ENCODE measurements around the gene OR6S1. TPM values are rescaled to one million over a fixed set of nuclear protein-coding genes. Genes with fewer than 3 reads are reported as not detected.
"Not testable (repeated sequence)": the region's sequence is repeated elsewhere in the genome, so short reads cannot be mapped to it uniquely, and the experiment has no call there.

The OR6S1 gene
- total RNA-seq, 1 donor from 2014 or later, result not detected

DNA sequence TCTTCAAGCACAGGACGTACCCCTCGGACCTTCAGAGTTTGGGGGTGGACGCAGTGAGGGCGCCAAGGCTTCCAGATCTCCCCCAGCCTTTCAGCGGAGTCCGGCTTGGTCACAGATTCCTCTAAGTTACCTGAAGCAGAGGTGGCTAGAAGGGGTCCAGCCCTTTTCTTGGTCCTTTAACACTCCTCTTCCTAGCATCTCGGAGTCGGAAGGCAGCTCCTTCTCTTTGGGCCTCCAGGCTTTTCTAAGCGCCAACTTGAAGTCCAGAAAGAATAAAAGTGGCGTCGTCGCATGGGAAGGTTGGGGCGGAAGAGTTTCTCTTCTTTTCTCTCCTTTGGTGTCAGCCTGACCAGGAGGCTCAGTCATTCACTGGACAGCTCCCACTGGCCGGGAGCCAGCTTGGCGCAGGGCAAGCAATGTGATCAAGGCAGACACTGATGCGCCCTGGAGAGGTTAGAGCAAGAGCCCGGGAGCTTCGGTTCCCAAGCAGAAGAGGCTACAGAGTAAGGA is 9.6 kb downstream of the OR6S1 start:
- DNase-seq (ENCODE audit: low spot score), result no peak

DNA sequence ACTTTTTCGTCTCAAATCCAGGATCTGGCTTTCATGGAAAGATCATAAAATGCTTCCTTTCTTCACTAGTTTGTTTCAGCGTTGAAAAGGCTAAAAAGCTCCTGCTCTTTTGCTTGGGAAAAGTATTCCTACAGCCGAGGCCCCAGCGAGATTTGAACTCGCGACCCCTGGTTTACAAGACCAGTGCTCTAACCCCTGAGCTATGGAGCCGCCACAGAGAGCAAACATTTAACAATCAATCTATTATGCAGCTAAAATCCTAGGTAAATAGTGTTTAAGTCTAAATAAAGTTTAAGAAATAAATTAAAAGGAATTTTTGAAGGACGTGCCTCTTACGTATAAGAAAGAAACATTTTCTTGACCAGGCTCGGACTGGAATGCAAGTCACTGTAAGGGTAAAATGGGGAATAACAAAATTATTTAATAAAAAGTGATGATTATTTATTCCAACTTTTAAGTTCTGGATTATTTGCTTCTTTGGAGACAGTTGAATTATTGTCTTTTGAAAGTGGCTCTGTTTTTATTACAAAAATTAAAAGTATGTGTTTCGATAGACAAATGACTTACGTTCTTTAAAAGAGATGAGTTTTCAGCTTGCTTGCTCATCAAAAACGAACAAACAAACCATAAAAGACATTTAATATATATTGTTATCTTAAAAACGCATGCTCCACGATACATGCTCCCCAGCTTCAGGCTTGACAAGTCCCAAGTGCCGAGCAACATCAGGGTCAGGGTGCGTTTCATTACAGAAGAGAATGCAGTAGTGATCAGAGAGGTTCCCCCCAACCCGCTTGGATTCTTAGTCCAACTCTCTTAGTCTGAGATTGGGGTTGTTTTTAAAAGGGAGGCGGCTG is 10.2 kb downstream of the OR6S1 start:
- DNase-seq (ENCODE audit: low spot score), result no peak

DNA sequence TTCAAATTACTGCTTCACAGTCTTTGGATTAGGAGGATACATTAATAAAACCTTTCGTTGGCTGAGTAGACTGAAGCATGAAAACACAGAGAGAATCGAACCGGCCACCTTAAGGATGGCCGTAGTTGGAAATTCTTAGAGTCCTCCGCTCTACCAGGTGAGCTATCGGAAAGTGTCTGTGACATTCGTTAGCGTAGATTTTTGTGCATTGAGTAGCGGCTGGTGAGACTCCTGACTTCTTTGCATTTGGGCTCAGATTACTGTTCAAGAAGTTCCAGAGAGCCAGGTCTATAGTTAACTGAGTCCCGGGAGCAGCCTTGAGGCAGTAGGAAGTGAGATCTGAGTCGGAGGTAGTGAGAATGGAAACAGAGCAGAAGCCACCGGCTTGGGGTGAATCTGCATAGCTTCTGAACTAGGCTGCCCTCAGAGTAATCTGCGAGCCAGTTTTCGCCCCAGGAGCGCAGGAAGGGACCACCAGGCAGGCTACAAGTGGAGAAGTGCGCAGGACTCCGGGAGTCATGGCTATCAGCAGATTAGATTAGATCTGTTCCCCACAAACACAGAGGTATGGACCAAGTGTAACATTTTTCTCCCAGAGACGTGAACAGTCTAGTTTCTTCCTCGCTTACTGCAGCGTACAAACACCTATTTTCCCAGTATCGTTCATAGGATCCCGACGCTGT is 11.0 kb downstream of the OR6S1 start:
- DNase-seq (ENCODE audit: low spot score), result no peak

DNA sequence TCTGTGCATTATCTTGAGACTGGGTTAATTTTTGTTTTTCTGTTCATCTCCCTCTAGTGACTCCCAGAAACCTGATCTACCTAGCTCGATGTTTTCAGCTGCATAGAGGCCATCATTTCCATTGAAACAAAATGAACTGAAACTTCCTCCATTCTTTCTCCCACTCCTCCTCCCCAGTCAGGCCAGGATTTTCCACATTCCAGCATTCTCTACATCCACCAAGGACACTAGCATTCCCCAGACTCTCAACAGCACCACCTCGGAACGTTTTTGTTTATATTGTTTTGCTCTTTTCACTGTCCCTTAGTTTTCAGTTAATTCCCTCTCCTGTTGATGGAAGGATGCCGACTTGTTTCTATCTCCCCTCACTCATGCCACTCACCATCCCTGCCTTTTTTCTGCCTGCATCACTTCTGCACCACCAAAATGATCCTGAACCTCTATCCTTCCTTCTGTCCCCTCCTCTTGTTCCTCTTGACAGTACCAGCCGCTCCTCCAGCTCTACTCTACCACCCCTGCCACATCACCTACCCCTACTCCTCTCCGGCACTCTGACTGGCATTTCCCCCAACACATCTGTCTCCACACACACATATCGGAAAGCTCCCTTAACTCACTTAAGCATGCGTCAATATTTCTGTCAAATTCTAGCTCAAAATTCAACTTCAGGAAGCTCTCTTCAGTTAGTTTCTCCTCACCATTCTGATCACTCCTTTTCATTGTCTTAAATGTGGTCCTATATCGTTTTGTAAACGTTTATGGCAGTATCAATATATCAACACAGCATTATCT is 13.2 kb downstream of the OR6S1 start:
- DNase-seq (ENCODE audit: low spot score), result no peak

DNA sequence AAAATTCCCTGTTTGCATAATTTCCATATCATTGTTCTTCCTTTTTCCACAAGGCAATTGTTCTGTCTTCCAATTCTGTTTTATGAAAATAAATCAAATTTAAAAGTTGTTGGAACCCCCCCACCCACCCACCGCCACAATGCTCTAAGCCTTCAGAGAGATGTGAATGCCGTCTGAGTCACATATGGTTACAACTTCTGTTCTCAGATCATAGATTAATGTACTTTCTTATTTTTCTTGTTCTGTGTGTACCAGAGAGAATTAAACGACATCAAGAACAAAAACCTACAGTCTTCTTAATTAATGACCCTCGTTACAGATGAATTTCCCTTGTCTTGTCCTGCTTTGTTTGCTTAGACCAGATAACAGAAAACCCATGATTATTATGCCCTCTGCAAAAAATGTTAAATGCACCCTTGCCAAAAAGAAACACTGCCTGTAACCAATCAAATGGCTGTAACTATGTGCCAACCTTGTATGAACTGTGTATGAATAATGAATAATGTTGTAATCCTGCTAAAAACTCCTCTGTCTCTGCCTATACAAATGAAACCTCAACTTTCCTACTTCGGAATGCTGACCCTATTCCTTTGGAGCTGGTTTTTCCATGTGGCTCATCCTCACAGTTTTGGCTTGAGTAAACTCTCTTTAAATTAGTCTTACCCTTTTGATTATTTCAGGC is 14.0 kb downstream of the OR6S1 start:
- no peak for DNase-seq (ENCODE audit: low spot score)

DNA sequence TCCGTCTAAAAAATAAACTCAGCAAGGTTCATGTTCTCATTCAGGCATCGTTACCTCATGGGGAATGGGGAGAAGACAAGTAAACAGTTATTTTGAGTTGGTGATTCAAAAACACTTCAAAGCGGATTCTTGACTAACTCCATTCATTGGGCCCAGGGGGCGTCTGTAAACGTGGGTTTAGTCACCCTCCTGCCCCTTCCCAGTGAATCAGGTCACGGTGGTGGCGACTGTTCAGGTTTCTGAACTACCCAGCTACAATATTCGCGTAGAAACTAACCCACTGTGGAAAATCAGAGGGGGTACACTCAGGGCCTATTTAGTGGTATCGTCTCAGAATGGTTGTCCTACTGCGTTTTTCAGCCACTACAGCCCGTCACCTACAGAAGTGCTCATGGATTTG is 15.2 kb downstream of the OR6S1 start:
- DNase-seq (ENCODE audit: low spot score), result no peak

DNA sequence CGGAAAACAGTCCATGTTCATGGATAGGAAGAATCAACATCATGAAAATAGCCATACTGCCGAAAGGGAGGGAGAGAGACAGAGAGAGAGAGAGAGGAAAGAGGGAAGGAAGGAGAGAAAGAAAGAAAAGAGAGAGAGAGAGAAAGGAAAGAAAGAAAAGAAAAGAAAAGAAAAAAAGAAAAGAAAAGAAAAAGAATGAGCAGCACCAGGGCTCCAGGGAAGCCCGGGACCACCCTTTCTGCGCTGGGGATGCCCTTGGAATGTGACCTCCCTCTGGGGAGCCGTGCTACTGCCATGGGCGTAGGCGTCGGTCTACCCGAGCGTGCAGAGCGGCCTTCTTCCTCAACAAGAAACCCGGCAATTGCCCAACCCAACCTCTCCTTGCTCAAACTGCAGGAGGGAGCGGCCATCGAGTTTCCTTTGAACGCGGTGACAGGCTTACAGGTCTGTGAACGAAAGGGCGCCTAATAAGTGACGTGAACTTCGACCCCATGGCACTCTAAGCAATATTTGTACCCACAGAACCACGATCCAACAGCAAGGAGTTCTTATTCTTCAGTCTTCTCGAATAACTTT is 16.9 kb downstream of the OR6S1 start:
- DNase-seq (ENCODE audit: low spot score), result no peak

DNA sequence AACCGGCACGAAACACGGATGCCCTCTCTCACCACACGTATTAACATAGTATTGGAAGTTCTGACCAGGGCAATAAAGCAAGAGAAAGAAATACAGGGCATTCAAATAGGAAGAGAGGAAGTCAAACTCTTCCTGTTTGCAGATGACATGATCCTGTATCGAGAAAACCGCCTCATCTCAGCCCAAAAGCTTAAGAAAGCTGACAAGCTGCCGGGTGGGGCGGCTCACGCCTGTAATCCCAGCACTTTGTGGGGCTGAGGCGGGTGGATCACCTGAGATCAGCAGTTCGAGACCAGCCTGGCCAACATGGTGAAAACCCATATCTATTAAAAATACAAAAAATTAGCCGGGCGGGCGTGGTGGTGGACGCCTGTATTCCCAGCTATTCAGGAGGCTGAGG is 17.7 kb downstream of the OR6S1 start:
- no peak for DNase-seq (ENCODE audit: low spot score)

DNA sequence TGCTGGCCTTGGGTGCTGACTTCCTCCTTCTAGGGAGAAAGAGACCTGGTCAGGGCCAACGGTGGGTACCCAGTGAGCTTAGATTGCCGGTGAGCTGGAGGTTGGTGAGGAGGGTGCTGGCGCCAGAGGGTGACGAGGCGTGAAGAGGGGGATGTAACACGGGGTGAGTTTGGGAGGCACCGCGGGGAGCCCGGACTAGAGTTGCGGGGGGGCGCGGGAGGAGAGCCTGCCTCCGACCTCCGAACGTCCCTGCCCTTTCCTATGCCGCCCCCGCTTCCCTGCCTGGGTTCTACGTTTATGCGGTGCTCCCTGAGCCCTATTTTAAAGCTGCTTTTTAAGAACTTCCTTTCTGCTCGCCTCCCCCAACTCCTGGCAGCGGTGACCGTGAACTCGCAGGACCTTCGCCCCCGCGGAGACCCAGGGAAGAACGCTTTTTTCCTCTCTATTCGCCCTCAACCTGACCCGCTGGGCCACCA is 18.6 kb downstream of the OR6S1 start:
- DNase-seq (ENCODE audit: low spot score), result no peak

DNA sequence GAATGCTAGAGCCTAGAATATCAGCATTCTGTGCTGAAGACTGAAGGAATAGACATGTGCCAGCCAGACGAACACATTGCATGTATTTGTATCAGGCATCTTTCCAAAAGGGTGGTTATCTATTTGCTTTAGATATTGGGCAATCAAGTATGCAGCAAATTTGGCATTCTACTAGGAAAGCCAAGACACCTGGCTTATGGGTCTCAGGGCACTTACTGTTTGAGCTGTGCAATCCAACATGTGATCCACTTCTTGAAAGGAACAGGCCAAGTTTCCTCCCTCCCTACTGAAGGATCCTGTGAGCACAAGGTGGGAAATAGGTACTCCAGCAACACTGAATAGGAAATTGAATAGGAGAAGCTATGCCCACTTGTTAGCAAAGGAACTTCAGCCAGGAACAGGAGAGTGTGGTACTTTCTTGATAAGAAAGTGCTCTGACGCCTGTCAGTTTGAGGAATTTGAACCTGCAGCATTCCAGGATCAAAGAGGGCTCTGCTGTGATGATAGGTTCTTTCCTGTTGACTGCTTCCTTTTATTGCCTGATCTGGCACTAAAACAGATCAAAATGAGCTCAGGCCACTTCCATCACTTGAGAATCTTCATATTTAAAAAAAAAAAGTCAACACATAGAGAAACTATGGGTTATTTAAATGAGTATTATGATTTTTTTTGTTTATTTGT is 20.6 kb downstream of the OR6S1 start:
- no peak for DNase-seq (ENCODE audit: low spot score)

DNA sequence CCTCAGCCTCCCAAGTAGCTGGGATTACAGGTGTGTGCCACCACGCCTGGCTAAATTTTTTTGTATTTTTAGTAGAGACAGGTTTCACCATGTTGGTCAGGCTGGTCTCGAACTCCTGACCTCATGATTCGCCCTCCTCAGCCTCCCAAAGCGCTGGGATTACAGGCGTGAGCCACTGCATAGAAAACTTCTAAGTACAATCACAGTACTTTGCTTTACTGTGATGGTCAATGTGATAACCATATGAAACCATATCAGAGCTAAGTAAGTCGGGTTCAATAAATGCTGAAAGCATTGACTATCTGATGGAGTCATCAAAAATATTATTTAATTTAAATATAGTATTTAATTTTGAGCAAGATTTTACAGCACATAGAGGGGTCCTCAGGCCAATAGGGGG is 21.8 kb downstream of the OR6S1 start:
- not testable (repeated sequence) for DNase-seq (ENCODE audit: low spot score)

DNA sequence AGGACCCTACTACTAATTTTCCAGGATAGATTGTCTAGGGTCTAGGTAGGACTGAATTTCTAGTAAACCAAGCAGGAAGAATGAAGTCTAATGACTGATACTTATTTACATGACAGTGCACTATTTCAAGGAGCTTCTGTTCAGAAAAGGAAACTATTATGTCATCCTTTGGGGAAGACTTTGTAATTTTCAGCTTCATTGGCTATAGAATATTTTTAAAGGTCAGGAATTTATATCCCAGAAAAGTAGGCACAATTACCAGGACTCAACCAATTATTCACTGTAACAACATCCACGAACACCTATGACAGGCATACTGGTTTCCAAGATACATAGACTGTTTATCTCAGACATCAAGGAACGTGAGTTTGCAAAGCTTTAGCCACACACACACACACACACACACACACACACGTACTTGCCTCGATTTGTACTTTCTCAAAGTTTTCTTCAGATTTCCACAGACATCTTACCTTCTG is 23.2 kb downstream of the OR6S1 start:
- DNase-seq (ENCODE audit: low spot score), result no peak

DNA sequence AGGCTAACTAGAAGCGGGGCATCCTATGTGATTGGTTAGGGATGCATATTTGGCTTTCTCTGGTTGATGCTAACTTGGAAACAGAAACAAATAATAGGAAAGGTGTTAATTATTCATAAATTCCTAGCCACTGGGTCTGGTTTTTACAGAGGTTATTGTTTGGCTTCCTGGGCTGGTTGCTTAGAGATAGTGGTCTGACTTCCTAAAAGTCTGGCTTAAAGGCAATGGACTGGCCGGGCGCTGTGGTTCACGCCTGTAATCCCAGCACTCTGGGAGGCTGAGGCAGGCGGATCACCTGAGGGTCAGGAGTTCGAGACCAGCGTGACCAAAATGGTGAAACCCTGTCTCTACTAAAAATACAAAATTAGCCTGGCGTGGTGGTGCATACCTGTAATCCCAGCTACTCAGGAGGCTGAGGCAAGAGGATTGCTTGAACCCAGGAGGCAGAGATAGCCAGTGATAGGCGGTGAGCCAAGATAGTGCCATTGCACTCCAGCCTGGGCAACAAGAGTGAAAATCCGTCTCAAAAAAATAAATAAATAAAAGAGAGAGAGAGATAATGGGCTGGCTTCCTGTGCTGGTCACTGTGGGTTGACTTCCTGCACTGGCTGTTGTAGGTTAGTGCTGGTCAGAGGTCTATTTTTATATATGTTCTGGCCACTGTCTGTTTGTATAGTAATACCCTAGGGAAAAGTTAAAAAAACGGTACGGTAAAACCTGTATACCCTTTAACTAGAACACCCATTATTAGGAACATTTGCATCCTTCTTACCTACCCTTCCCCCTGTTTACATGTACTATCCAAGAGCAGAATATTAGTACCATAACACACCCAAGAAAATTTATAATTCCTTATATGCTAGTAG is 24.1 kb downstream of the OR6S1 start:
- no peak for DNase-seq (ENCODE audit: low spot score)

DNA sequence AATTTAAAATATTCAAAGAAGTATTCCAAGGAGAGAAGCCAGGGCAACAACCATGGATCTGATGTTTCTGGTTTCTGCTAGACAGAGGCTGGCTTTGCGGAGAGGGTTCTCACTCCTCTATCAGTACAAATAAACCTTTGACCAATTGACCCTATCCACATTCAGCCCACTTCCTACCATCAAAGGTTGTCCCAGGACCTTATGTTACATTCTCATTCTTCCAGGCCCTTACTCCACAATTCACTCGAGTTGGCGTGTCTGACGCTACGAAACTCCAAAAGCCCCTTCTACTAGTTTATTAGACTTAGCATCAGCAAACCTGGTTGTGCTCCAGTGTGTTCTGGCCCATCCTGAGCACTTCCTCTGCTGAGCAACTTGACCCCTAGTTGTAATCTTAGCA is 25.5 kb downstream of the OR6S1 start:
- no peak for DNase-seq (ENCODE audit: low spot score)

DNA sequence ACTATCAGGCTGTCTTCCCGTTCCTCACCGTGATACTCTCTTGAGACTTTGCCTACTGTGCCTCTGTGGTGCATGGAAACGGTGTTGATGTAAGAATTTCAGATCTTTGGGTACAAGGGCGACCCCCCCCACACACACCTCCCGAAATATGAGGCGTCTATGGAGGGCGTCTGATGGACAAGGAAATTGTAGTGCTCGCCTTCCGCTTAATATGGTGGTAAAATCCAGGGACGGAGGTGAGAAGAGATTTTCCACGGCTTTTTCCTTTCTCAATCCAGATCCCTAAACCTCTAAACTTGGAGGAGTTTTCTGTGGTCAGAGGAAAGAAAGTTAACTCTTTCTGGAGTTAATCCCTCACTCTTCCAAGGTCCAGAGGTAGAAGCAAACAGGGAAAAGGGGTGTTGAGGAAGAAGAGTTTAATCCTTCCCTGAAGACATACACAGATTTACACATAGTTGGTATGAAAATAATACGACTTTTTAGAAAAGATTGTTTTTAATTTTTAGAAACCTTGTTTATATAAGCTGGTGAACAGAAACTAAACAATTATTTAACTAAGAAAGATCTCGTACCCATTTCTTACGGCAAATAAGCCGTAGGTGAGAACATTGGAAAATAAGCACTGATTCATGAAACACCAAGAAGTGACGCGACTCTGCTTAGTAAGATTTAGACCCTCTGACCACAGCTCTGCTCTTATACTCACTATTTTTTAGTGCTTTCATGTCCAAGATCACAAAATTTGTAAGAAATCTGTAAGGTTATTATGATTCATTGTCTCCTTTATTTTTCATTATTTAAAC is 27.3 kb downstream of the OR6S1 start:
- no peak for DNase-seq (ENCODE audit: low spot score)

DNA sequence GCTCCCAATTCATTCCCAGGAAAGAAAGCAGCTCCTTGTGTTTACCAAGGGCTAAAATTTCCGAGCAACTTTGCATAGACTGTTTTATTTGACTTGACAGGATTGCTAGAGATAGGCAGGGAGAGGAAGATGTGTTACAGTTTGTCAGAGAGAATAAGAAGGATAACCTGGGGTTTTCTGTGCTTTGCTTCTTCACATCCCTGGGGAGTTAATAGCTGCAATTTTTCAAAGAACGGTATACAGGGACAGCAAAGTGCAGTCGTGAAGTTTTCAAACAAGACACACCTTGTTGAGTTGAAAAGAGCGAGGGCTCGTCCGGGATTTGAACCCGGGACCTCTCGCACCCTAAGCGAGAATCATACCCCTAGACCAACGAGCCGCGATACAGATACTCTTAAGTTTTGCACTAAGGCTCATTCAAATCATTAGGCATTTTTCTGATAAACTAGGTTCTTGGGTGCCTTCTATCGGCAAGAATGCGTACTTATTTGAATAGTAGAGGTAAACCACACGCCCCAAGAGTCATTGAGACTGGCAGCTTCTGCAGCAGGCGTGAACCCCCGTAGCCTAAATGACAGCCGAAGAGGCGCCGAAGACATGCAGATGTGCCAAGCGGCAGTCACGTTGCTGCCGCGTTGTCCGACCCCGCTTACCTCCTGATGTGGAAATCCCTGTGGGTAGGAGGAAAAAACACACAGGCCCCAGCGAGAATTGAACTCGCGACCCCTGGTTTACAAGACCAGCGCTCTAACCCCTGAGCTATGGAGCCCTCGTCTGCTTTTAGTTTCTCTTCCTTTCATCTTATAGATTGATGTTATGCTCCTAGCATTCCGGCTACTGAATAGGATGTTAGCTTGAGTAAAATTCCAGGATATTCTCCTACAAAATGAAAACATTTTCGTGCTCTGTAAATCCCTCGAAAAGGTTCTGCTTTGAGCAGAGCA is 28.1 kb downstream of the OR6S1 start:
- DNase-seq (ENCODE audit: low spot score), result no peak

DNA sequence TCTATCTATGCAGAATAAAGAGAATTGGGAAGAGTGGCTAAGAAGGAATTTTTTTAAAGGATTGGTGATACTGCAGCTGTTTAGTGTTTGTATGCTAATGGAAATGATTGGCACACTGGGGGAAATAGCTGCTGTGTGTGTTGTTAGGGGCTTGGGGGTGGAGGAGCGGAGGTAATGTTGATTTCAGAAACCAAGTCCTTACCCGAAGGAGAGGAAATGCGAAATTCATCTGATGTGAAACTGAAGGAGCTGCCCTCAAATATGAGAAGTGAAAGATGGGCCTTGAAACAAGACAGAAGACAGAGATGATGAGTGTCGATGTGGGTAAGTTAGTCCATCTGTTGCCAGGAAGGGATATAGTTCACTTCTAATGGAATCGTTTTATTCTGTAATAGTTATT is 29.1 kb downstream of the OR6S1 start:
- no peak for DNase-seq (ENCODE audit: low spot score)
